WTC11 (cell line): Measurements from ENCODE around the gene STK17B. TPM values are rescaled to one million over a fixed set of nuclear protein-coding genes. Genes with fewer than 3 reads are reported as not detected.

Source experiments
- ATAC-seq: fragments of 200-7000 bp; cut with Tn5 transposase; 2 replicates; pipeline ENCODE4 v1.10.0; 2021; ENCODE audit warnings: mild to moderate bottlenecking, moderate library complexity
- CTCF ChIA-PET: fragments of 300-600 bp; sonication (Branson Sonifier 250); formaldehyde crosslinking; loops from one replicate; lab custom pipeline; 2021; ENCODE audit warnings: antibody characterized with exemption; lab: Charles Lee
- POLR2A ChIA-PET: fragments of 350-600 bp; sonication (Branson Sonifier 250); formaldehyde crosslinking; loops from one replicate; lab custom pipeline; 2021; ENCODE audit warnings: antibody characterized with exemption; lab: Charles Lee
- DNase-seq: peaks from one replicate; pipeline ENCODE4 v3.0.0; 2021; ENCODE audit warnings: low spot score
- H3K27ac Mint-ChIP-seq: 2 replicates; pipeline ENCODE4 v1.8.0; 2021; ENCODE audit warnings: mixed read lengths
- H3K27me3 Mint-ChIP-seq: 2 replicates; pipeline ENCODE4 v1.8.0; 2021; ENCODE audit warnings: low read depth, mild to moderate bottlenecking, moderate library complexity, mixed read lengths
- H3K36me3 Mint-ChIP-seq: 2 replicates; pipeline ENCODE4 v1.8.0; 2021; ENCODE audit warnings: mixed read lengths
- H3K4me1 Mint-ChIP-seq: 2 replicates; pipeline ENCODE4 v1.8.0; 2022; ENCODE audit warnings: mixed read lengths
- H3K4me3 Mint-ChIP-seq: 2 replicates; pipeline ENCODE4 v1.8.0; 2021; ENCODE audit warnings: mild to moderate bottlenecking, moderate library complexity, mixed read lengths
- H3K9me3 Mint-ChIP-seq: 2 replicates; pipeline ENCODE4 v1.8.0; 2021; ENCODE audit warnings: mixed read lengths
- AFF4 ChIP-seq: sonication (generic); formaldehyde crosslinking; IDR thresholded peaks from 2 replicates; pipeline ENCODE4 v1.8.1; 2023; ENCODE audit warnings: mild to moderate bottlenecking, missing genetic modification reagents, borderline replicate concordance
- AR ChIP-seq: fragments of 250-450 bp; sonication (Bioruptor Pico); IDR thresholded peaks from 2 replicates; pipeline ENCODE4 v1.9.0; 2021; ENCODE audit warnings: mild to moderate bottlenecking
- CREB1 ChIP-seq: sonication (generic); formaldehyde crosslinking; IDR thresholded peaks from 2 replicates; pipeline ENCODE4 v1.8.0; 2023; ENCODE audit warnings: mild to moderate bottlenecking, missing genetic modification reagents
- ETV6 ChIP-seq: sonication (generic); formaldehyde crosslinking; IDR thresholded peaks from 2 replicates; pipeline ENCODE4 v1.8.1; 2022; ENCODE audit warnings: mild to moderate bottlenecking, missing genetic modification reagents
- FOXJ3 ChIP-seq: sonication (generic); formaldehyde crosslinking; IDR thresholded peaks from 2 replicates; pipeline ENCODE4 v1.9.0; 2021; ENCODE audit warnings: missing genetic modification reagents, mild to moderate bottlenecking, borderline replicate concordance
- FOXP1 ChIP-seq: sonication (generic); formaldehyde crosslinking; IDR thresholded peaks from 2 replicates; pipeline ENCODE4 v1.8.0; 2022; ENCODE audit warnings: missing genetic modification reagents, mild to moderate bottlenecking, moderate library complexity, borderline replicate concordance
- GRHL2 ChIP-seq: fragments of 250-450 bp; sonication (Bioruptor Pico); IDR thresholded peaks from 2 replicates; pipeline ENCODE4 v1.8.0; 2022; ENCODE audit warnings: mild to moderate bottlenecking, moderate library complexity; ENCODE audit not compliant: insufficient replicate concordance, severe bottlenecking
- IRF2 ChIP-seq: sonication (generic); formaldehyde crosslinking; IDR thresholded peaks from 2 replicates; pipeline ENCODE4 v1.8.0; 2022; ENCODE audit warnings: low read depth, missing genetic modification reagents, borderline replicate concordance
- KAT7 ChIP-seq: sonication (generic); formaldehyde crosslinking; IDR thresholded peaks from 2 replicates; pipeline ENCODE4 v1.8.1; 2023; ENCODE audit warnings: missing genetic modification reagents, mild to moderate bottlenecking, borderline replicate concordance
- NFYB ChIP-seq: sonication (generic); formaldehyde crosslinking; conservative IDR thresholded peaks from 2 replicates; pipeline ENCODE4 v1.8.0; 2022; ENCODE audit warnings: low read depth, missing genetic modification reagents
- RORB ChIP-seq: fragments of 250-450 bp; sonication (Bioruptor Pico); IDR thresholded peaks from 2 replicates; pipeline ENCODE4 v1.9.0; 2021; ENCODE audit warnings: mild to moderate bottlenecking
- SP1 ChIP-seq: sonication (generic); formaldehyde crosslinking; conservative IDR thresholded peaks from 2 replicates; pipeline ENCODE4 v1.8.1; 2022; ENCODE audit warnings: missing genetic modification reagents
- TP53 ChIP-seq: sonication (generic); formaldehyde crosslinking; IDR thresholded peaks from 2 replicates; pipeline ENCODE4 v1.8.1; 2023; ENCODE audit warnings: mild to moderate bottlenecking, missing genetic modification reagents
- ZNF232 ChIP-seq: sonication (generic); formaldehyde crosslinking; IDR thresholded peaks from 2 replicates; pipeline ENCODE4 v1.8.0; 2022; ENCODE audit warnings: mild to moderate bottlenecking, missing genetic modification reagents
- ZNF416 ChIP-seq: fragments of 250-450 bp; sonication (Bioruptor Pico); IDR thresholded peaks from 2 replicates; pipeline ENCODE4 v1.9.0; 2021; ENCODE audit warnings: mild to moderate bottlenecking, inconsistent platforms
- ZNF671 ChIP-seq: fragments of 250-450 bp; sonication (Bioruptor Pico); IDR thresholded peaks from 2 replicates; pipeline ENCODE4 v1.8.0; 2021; ENCODE audit warnings: mild to moderate bottlenecking
- total RNA-seq: library from RNA; stranded (reverse); gene quantifications from 3 replicates; pipeline ENCODE4 v1.2.3, GENCODE V29; 2021
- TF ChIP-seq, protein P1 (sequence below): sonication (generic); formaldehyde crosslinking; IDR thresholded peaks from 2 replicates; pipeline ENCODE4 v1.8.1; 2022; ENCODE audit warnings: missing genetic modification reagents, borderline replicate concordance
- TF ChIP-seq, protein P2 (sequence below): sonication (generic); formaldehyde crosslinking; IDR thresholded peaks from 2 replicates; pipeline ENCODE4 v1.8.1; 2023; ENCODE audit warnings: mild to moderate bottlenecking, moderate library complexity, missing genetic modification reagents
- TF ChIP-seq, protein P3 (sequence below): sonication (generic); formaldehyde crosslinking; IDR thresholded peaks from 2 replicates; pipeline ENCODE4 v1.8.1; 2023; ENCODE audit warnings: mild to moderate bottlenecking, missing genetic modification reagents, moderate library complexity
- TF ChIP-seq, protein P4 (sequence below): sonication (generic); formaldehyde crosslinking; IDR thresholded peaks from 2 replicates; pipeline ENCODE4 v1.8.0; 2022; ENCODE audit warnings: missing genetic modification reagents

Gene STK17B
- total RNA-seq, 1 experiment from 2014 or later, result 11.8 TPM

- TF ChIP-seq, protein P1, sequence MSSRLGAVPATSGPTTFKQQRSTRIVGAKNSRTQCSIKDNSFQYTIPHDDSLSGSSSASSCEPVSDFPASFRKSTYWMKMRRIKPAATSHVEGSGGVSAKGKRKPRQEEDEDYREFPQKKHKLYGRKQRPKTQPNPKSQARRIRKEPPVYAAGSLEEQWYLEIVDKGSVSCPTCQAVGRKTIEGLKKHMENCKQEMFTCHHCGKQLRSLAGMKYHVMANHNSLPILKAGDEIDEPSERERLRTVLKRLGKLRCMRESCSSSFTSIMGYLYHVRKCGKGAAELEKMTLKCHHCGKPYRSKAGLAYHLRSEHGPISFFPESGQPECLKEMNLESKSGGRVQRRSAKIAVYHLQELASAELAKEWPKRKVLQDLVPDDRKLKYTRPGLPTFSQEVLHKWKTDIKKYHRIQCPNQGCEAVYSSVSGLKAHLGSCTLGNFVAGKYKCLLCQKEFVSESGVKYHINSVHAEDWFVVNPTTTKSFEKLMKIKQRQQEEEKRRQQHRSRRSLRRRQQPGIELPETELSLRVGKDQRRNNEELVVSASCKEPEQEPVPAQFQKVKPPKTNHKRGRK (CRISPR knock-in tag), result no peak
- TF ChIP-seq TP53 (CRISPR knock-in tag) (no peak), SP1 (peak; percentile 74), FOXP1 (0 out of 2 replicates have a peak, but pooled peaks have one; percentile 18), ZNF416 (CRISPR knock-in tag) (no peak), AR (0 out of 2 replicates have a peak, but pooled peaks have one; percentile 12), ZNF671 (no peak), ETV6 (peak; percentile 75; the same call in 1 of the 2 replicates)
These were observed at the start of gene STK17B (continued) for GRCh38 chr2:196171248-196171871.

DNA sequence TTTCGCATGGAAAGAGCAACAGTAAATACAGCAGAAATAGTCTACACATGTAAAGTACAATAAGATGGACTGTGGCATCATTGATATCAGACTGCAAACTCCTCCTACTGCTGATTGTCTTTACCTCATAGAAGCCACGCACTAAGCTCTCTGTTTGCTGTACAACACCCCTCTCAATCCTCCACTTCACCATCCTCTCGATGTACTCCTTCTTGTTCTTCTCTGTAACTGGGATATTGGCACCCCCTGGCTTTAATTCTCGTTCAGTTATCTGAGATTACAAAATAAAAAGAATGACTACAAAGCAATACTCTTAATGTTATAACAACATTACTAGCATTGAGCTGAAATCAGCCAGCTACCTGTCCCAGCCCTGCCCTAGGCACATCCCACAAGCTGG lies 49.3 kb upstream of the STK17B start:
- DNase-seq (no peak), ATAC-seq (no peak)
- no peak overlapping the region for H3K27ac Mint-ChIP-seq
- H3K36me3 Mint-ChIP-seq, result no peaks in the 10 kb centered on the region
- H3K27me3 Mint-ChIP-seq, result no peaks in the 10 kb centered on the region
- no peaks in the 10 kb centered on the region for H3K9me3 Mint-ChIP-seq
- H3K4me3 Mint-ChIP-seq, result no peak overlapping the region
- POLR2A ChIA-PET, result no interaction called here
- peaks cover 5% of the 10 kb centered on the region for H3K4me1 Mint-ChIP-seq
- CTCF ChIA-PET, result interaction anchor here (0.9 kb wide), 1 partner anchor 20 kb away, joined by 3 read pairs; no protein-coding TSS in a partner anchor
- TF ChIP-seq, protein P2, sequence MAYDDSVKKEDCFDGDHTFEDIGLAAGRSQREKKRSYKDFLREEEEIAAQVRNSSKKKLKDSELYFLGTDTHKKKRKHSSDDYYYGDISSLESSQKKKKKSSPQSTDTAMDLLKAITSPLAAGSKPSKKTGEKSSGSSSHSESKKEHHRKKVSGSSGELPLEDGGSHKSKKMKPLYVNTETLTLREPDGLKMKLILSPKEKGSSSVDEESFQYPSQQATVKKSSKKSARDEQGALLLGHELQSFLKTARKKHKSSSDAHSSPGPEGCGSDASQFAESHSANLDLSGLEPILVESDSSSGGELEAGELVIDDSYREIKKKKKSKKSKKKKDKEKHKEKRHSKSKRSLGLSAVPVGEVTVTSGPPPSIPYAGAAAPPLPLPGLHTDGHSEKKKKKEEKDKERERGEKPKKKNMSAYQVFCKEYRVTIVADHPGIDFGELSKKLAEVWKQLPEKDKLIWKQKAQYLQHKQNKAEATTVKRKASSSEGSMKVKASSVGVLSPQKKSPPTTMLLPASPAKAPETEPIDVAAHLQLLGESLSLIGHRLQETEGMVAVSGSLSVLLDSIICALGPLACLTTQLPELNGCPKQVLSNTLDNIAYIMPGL (CRISPR knock-in tag), result no peak
- TF ChIP-seq FOXJ3 (CRISPR knock-in tag) (no peak), IRF2 (CRISPR knock-in tag) (no peak), KAT7 (CRISPR knock-in tag) (no peak), RORB (CRISPR knock-in tag) (no peak), GRHL2 (CRISPR knock-in tag) (no peak), ZNF232 (CRISPR knock-in tag) (no peak), AFF4 (CRISPR knock-in tag) (no peak), CREB1 (CRISPR knock-in tag) (no peak), NFYB (no peak)
- TF ChIP-seq, protein P3, sequence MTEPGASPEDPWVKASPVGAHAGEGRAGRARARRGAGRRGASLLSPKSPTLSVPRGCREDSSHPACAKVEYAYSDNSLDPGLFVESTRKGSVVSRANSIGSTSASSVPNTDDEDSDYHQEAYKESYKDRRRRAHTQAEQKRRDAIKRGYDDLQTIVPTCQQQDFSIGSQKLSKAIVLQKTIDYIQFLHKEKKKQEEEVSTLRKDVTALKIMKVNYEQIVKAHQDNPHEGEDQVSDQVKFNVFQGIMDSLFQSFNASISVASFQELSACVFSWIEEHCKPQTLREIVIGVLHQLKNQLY (CRISPR knock-in tag), result no peak
- TF ChIP-seq, protein P1 (CRISPR knock-in tag), result no peak
- TF ChIP-seq, protein P4, sequence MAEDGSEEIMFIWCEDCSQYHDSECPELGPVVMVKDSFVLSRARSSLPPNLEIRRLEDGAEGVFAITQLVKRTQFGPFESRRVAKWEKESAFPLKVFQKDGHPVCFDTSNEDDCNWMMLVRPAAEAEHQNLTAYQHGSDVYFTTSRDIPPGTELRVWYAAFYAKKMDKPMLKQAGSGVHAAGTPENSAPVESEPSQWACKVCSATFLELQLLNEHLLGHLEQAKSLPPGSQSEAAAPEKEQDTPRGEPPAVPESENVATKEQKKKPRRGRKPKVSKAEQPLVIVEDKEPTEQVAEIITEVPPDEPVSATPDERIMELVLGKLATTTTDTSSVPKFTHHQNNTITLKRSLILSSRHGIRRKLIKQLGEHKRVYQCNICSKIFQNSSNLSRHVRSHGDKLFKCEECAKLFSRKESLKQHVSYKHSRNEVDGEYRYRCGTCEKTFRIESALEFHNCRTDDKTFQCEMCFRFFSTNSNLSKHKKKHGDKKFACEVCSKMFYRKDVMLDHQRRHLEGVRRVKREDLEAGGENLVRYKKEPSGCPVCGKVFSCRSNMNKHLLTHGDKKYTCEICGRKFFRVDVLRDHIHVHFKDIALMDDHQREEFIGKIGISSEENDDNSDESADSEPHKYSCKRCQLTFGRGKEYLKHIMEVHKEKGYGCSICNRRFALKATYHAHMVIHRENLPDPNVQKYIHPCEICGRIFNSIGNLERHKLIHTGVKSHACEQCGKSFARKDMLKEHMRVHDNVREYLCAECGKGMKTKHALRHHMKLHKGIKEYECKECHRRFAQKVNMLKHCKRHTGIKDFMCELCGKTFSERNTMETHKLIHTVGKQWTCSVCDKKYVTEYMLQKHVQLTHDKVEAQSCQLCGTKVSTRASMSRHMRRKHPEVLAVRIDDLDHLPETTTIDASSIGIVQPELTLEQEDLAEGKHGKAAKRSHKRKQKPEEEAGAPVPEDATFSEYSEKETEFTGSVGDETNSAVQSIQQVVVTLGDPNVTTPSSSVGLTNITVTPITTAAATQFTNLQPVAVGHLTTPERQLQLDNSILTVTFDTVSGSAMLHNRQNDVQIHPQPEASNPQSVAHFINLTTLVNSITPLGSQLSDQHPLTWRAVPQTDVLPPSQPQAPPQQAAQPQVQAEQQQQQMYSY (CRISPR knock-in tag), result no peak
